Activated CD8-positive, alpha-beta T cell treated with anti-CD3 and anti-CD28 coated beads for 36 hours (primary cell): ENCODE measurements around the gene MCU. TPM values are rescaled to one million over a fixed set of nuclear protein-coding genes. Genes with fewer than 3 reads are reported as not detected.

ENCODE experiments used
- ATAC-seq: fragments of 200-7000 bp; cut with Tn5 transposase; one replicate; pipeline ENCODE4 v1.10.0; 2021; ENCODE audit warnings: mild to moderate bottlenecking, moderate library complexity
- CTCF ChIA-PET: fragments of 350-600 bp; sonication (Branson Sonifier 250); formaldehyde crosslinking; loops from one replicate; lab custom pipeline; 2021; ENCODE audit warnings: antibody characterized with exemption; lab: Charles Lee
- POLR2A ChIA-PET: fragments of 350-600 bp; sonication (Branson Sonifier 250); formaldehyde crosslinking; loops from one replicate; lab custom pipeline; 2021; ENCODE audit warnings: antibody characterized with exemption; lab: Charles Lee
- DNase-seq: peaks from one replicate; pipeline ENCODE4 v3.0.0-alpha.2; 2020
- H3K27ac Mint-ChIP-seq: one replicate; pipeline ENCODE4 v1.8.0; 2021; ENCODE audit warnings: mild to moderate bottlenecking, mixed read lengths
- H3K27me3 Mint-ChIP-seq: one replicate; pipeline ENCODE4 v1.8.0; 2021; ENCODE audit warnings: mixed read lengths
- H3K36me3 Mint-ChIP-seq: one replicate; pipeline ENCODE4 v1.8.0; 2021; ENCODE audit warnings: low read depth, mixed read lengths
- H3K4me1 Mint-ChIP-seq: one replicate; pipeline ENCODE4 v1.8.0; 2021; ENCODE audit warnings: low read depth, mixed read lengths
- H3K4me3 Mint-ChIP-seq: one replicate; pipeline ENCODE4 v1.8.0; 2021; ENCODE audit warnings: mild to moderate bottlenecking, moderate library complexity, mixed read lengths
- H3K9me3 Mint-ChIP-seq: one replicate; pipeline ENCODE4 v1.8.0; 2021; ENCODE audit warnings: mixed read lengths
- intact Hi-C: fragments of 100-400 bp; cut with micrococcal nuclease; formaldehyde crosslinking; loops from one replicate; pipeline ENCODE4 v1.10.0; 2022
- microRNA-seq: library from miRNA; unstranded; fragments of <30 nt; microRNA quantifications from one replicate; pipeline ENCODE4 v1.2.0, GENCODE V29; 2022; ENCODE audit warnings: borderline microRNAs expressed, borderline replicate concordance
- total RNA-seq, 2 experiments: library from RNA; stranded (reverse); gene quantifications; one replicate each; pipeline ENCODE4 v1.2.3, GENCODE V29; 2021
- TF ChIP-seq, protein P1 (sequence below): fragments of 200-600 bp; IDR thresholded peaks from one replicate; pipeline ENCODE4 v1.8.0; 2022; ENCODE audit warnings: antibody characterized with exemption, mild to moderate bottlenecking

MCU gene
- total RNA-seq, 2 experiments from 2014 or later = 17.1 to 18.3 TPM

DNA sequence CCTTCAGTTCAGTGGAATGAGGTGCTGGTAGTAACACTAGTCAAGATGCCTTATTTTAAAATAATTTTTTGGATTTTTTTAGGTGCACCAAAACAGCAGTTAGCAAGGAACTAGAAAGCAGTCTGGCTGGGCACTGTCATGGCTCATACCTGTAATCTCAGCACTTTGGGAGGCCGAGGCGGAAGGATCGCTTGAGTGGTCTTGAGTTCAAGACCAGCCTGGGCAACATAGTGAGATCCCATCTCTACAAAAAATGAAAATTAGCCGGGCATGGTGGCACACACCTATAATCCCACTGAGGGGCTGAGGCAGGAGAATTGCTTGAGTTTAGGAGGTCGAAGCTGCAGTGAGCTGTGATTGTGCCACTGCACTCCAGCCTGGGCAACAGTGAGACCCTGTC, 236.9 kb downstream of the MCU start:
- TF ChIP-seq, protein P1, sequence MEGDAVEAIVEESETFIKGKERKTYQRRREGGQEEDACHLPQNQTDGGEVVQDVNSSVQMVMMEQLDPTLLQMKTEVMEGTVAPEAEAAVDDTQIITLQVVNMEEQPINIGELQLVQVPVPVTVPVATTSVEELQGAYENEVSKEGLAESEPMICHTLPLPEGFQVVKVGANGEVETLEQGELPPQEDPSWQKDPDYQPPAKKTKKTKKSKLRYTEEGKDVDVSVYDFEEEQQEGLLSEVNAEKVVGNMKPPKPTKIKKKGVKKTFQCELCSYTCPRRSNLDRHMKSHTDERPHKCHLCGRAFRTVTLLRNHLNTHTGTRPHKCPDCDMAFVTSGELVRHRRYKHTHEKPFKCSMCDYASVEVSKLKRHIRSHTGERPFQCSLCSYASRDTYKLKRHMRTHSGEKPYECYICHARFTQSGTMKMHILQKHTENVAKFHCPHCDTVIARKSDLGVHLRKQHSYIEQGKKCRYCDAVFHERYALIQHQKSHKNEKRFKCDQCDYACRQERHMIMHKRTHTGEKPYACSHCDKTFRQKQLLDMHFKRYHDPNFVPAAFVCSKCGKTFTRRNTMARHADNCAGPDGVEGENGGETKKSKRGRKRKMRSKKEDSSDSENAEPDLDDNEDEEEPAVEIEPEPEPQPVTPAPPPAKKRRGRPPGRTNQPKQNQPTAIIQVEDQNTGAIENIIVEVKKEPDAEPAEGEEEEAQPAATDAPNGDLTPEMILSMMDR = no peak
- no peaks in the 10 kb centered on the region for H3K9me3 Mint-ChIP-seq
- H3K36me3 Mint-ChIP-seq = no peaks in the 10 kb centered on the region
- intact Hi-C loops = no loop called here
- POLR2A ChIA-PET = interaction anchor here (0.7 kb wide), 1 partner anchor 55 kb away, joined by 4 read pairs; no protein-coding TSS in a partner anchor
- H3K27me3 Mint-ChIP-seq = no peaks in the 10 kb centered on the region
- ATAC-seq = no peak
- H3K4me3 Mint-ChIP-seq = no peak overlapping the region
- no peak for DNase-seq
- H3K27ac Mint-ChIP-seq = no peak overlapping the region
- CTCF ChIA-PET = no interaction called here
- no peaks in the 10 kb centered on the region for H3K4me1 Mint-ChIP-seq

DNA sequence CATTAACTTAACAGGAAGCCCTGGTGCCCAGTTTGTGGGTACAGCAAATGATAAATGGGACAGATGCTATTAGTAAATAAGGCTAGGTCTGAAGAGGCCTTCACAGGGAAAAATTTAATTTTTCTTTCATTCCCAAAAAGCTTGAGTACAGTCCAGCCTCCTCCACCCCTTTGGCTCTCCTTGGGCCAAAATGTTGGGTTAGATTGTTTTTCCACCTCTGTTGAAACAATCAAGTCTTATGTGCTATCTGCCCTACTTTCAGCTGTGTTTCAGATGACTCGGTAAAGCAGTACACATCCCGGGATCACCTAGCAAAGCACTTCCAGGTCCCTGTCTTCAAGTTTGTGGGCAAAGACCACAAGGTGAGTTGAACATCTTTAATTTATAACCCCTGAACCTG, 238.3 kb downstream of the MCU start:
- Mint-ChIP-seq H3K27ac (no peak overlapping the region), H3K4me3 (no peak overlapping the region), H3K27me3 (no peaks in the 10 kb centered on the region), H3K4me1 (no peaks in the 10 kb centered on the region), H3K9me3 (no peaks in the 10 kb centered on the region), H3K36me3 (no peaks in the 10 kb centered on the region)
- ATAC-seq (no peak), DNase-seq (no peak)
- ChIA-PET POLR2A (no interaction called here), CTCF (interaction anchor here (1.0 kb wide), 1 partner anchor 49 kb away, joined by 3 read pairs; no protein-coding TSS in a partner anchor)
- intact Hi-C loops = no loop called here
- TF ChIP-seq, protein P1 = no peak

DNA sequence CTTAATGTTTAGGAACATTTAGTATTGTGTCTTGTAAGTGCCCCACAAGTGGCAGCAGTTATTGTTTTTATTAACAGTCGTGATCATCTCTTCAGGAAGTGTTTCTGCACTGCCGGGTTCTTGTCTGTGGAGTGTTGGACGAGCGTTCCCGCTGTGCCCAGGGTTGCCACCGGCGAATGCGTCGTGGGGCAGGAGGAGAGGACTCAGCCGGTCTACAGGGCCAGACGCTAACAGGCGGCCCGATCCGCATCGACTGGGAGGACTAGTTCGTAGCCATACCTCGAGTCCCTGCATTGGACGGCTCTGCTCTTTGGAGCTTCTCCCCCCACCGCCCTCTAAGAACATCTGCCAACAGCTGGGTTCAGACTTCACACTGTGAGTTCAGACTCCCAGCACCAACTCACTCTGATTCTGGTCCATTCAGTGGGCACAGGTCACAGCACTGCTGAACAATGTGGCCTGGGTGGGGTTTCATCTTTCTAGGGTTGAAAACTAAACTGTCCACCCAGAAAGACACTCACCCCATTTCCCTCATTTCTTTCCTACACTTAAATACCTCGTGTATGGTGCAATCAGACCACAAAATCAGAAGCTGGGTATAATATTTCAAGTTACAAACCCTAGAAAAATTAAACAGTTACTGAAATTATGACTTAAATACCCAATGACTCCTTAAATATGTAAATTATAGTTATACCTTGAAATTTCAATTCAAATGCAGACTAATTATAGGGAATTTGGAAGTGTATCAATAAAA, 240.5 kb downstream of the MCU start:
- intact Hi-C loops = no loop called here
- TF ChIP-seq, protein P1 = no peak
- Mint-ChIP-seq H3K4me1 (no peaks in the 10 kb centered on the region), H3K27ac (no peak overlapping the region), H3K9me3 (no peaks in the 10 kb centered on the region), H3K27me3 (peaks cover 4% of the 10 kb centered on the region), H3K36me3 (no peaks in the 10 kb centered on the region), H3K4me3 (no peak overlapping the region)
- ATAC-seq (no peak), DNase-seq (no peak)
- CTCF ChIA-PET = no interaction called here
- POLR2A ChIA-PET = no interaction called here

DNA sequence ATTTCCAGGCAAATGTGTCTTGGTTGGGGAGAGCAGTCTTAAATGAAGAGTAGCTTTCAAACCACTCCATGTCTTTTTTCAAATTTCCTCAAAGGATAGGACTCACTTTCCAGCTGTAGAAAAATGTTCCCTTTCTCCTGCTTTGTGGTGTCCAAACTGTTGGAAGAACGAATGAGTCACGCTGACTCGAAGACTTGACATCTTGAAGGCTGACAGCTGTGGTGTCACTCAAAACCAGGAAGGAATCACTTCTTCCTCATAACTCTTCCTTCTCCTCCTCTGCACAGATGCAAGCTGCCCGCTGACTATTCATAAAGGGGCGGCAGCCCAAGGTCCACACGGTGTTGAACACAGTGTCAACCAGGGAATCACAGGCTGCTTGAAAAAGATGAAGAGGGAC, 243.4 kb downstream of the MCU start:
- H3K27ac Mint-ChIP-seq = no peak overlapping the region
- H3K36me3 Mint-ChIP-seq = no peaks in the 10 kb centered on the region
- TF ChIP-seq, protein P1 = no peak
- intact Hi-C loops = no loop called here
- H3K4me1 Mint-ChIP-seq = no peaks in the 10 kb centered on the region
- ChIA-PET POLR2A (no interaction called here), CTCF (no interaction called here)
- H3K9me3 Mint-ChIP-seq = no peaks in the 10 kb centered on the region
- no peak for DNase-seq
- peaks cover 4% of the 10 kb centered on the region for H3K27me3 Mint-ChIP-seq
- H3K4me3 Mint-ChIP-seq = no peak overlapping the region
- no peak for ATAC-seq

Small RNA genes within 50 kb of the gene (microRNA-seq; reads per million reads assigned to microRNA genes)
- not detected for gene MIR4676

Other genes starting within 250 kb of the MCU start
- 10 to 100 TPM; 29.9 to 31.0 TPM for gene MICU1, start 66.1 kb upstream of the MCU start, total RNA-seq
- not detected for gene OIT3, start 201.6 kb downstream of the MCU start, total RNA-seq